HEK293T (cell line): ENCODE results near the gene ZDHHC19.

Experiments used
- CTCF ChIA-PET: fragments of 350-600 bp; formaldehyde crosslinking; extraction: SDS; loops from one replicate; lab custom pipeline; 2021; ENCODE audit warnings: antibody characterized with exemption, inconsistent platforms; lab: Yijun Ruan, JAX
- POLR2A ChIA-PET: fragments of 350-600 bp; formaldehyde crosslinking; extraction: SDS; loops from one replicate; lab custom pipeline; 2020; ENCODE audit warnings: antibody characterized with exemption, inconsistent platforms; lab: Yijun Ruan, JAX
- DNase-seq: peaks from one replicate; pipeline ENCODE4 v3.0.0; 2012; ENCODE audit warnings: mixed read lengths; ENCODE audit errors: extremely low spot score
- ARNT ChIP-seq: fragments of 450-650 bp; IDR thresholded peaks from 2 replicates; pipeline ENCODE4 v1.6.1; 2017; ENCODE audit warnings: mild to moderate bottlenecking
- BHLHE40 ChIP-seq: fragments of 450-650 bp; IDR thresholded peaks from 2 replicates; pipeline ENCODE4 v1.6.1; 2016; ENCODE audit warnings: mild to moderate bottlenecking, moderate library complexity, borderline replicate concordance
- CTBP1 ChIP-seq: fragments of 450-650 bp; IDR thresholded peaks from 2 replicates; pipeline ENCODE4 v1.6.1; 2016; ENCODE audit warnings: borderline replicate concordance
- ELF4 ChIP-seq: fragments of 450-650 bp; IDR thresholded peaks from 2 replicates; pipeline ENCODE4 v1.6.1; 2017; ENCODE audit warnings: antibody characterized with exemption
- FOXA1 ChIP-seq: fragments of 450-650 bp; IDR thresholded peaks from 2 replicates; pipeline ENCODE4 v1.6.1; 2016; ENCODE audit warnings: mild to moderate bottlenecking
- FOXK2 ChIP-seq: fragments of 450-650 bp; IDR thresholded peaks from 2 replicates; pipeline ENCODE4 v1.6.1; 2016; ENCODE audit warnings: mild to moderate bottlenecking
- FOXM1 ChIP-seq: fragments of 450-650 bp; IDR thresholded peaks from 2 replicates; pipeline ENCODE4 v1.6.1; 2017; ENCODE audit warnings: mild to moderate bottlenecking, borderline replicate concordance
- HDGF ChIP-seq: fragments of 450-650 bp; IDR thresholded peaks from 2 replicates; pipeline ENCODE4 v1.6.1; 2017; ENCODE audit warnings: antibody characterized with exemption, borderline replicate concordance
- L3MBTL2 ChIP-seq: fragments of 450-650 bp; conservative IDR thresholded peaks from 2 replicates; pipeline ENCODE4 v1.6.1; 2016; ENCODE audit warnings: mild to moderate bottlenecking
- LEF1 ChIP-seq: fragments of 450-650 bp; IDR thresholded peaks from 2 replicates; pipeline ENCODE4 v1.6.1; 2017; ENCODE audit warnings: mild to moderate bottlenecking, borderline replicate concordance
- NFRKB ChIP-seq: fragments of 450-650 bp; IDR thresholded peaks from 2 replicates; pipeline ENCODE4 v1.6.1; 2016; ENCODE audit warnings: mild to moderate bottlenecking, moderate library complexity
- PKNOX1 ChIP-seq: fragments of 450-650 bp; IDR thresholded peaks from 2 replicates; pipeline ENCODE4 v1.6.1; 2016
- SP1 ChIP-seq: fragments of 450-650 bp; IDR thresholded peaks from 2 replicates; pipeline ENCODE4 v1.6.1; 2017
- SUZ12 ChIP-seq: fragments of 450-650 bp; IDR thresholded peaks from 2 replicates; pipeline ENCODE4 v1.6.1; 2016; ENCODE audit warnings: mild to moderate bottlenecking
- TARDBP ChIP-seq: fragments of 450-650 bp; IDR thresholded peaks from 2 replicates; pipeline ENCODE4 v1.6.1; 2016
- ZNF384 ChIP-seq: fragments of 450-650 bp; IDR thresholded peaks from 2 replicates; pipeline ENCODE4 v1.6.1; 2016

The ZDHHC19 gene

GRCh38 chr3:196219194-196219969 is 8.2 kb upstream of the ZDHHC19 start:
- no peak for DNase-seq
- TF ChIP-seq L3MBTL2, result no peak
- no peak for TF ChIP-seq FOXK2
- no peak for TF ChIP-seq ZNF384
- TF ChIP-seq HDGF, result no peak
- ChIA-PET POLR2A (no interaction called here), CTCF (no interaction called here)

GRCh38 chr3:196218155-196218712 is 7.0 kb upstream of the ZDHHC19 start:
- DNase-seq, result no peak
- ChIA-PET CTCF (interaction anchor here (0.6 kb wide), 1 partner anchor 266 kb away, joined by 3 read pairs; no protein-coding TSS in a partner anchor), POLR2A (no interaction called here)
- TF ChIP-seq HDGF, result no peak
- TF ChIP-seq LEF1, result no peak
- no peak for TF ChIP-seq TARDBP
- no peak for TF ChIP-seq PKNOX1
- TF ChIP-seq FOXM1, result no peak
- TF ChIP-seq SP1, result no peak
- no peak for TF ChIP-seq L3MBTL2
- TF ChIP-seq NFRKB, result no peak
- no peak for TF ChIP-seq CTBP1

GRCh38 chr3:196217307-196218154 is 6.3 kb upstream of the ZDHHC19 start:
- CTCF ChIA-PET, result interaction anchor here (0.6 kb wide), 1 partner anchor 267 kb away, joined by 3 read pairs; no protein-coding TSS in a partner anchor
- no peak for DNase-seq

GRCh38 chr3:196216681-196217211 is 5.5 kb upstream of the ZDHHC19 start:
- CTCF ChIA-PET, result no interaction called here
- no peak for TF ChIP-seq FOXA1
- no peak for TF ChIP-seq HDGF
- no peak for TF ChIP-seq NFRKB
- no peak for TF ChIP-seq L3MBTL2
- no peak for TF ChIP-seq LEF1
- no peak for DNase-seq
- POLR2A ChIA-PET, result no interaction called here

More at GRCh38 chr3:196217307-196218154, 6.3 kb upstream of the ZDHHC19 start:
- no peak for TF ChIP-seq CTBP1
- TF ChIP-seq ELF4, result no peak
- TF ChIP-seq FOXK2, result no peak
- TF ChIP-seq SUZ12, result no peak
- TF ChIP-seq FOXA1, result no peak
- no peak for TF ChIP-seq SP1
- no peak for TF ChIP-seq ARNT
- no peak for TF ChIP-seq LEF1
- TF ChIP-seq FOXM1, result no peak
- no peak for TF ChIP-seq PKNOX1
- TF ChIP-seq TARDBP, result no peak
- TF ChIP-seq ZNF384, result no peak
- TF ChIP-seq BHLHE40, result no peak
- TF ChIP-seq HDGF, result no peak
- TF ChIP-seq NFRKB, result no peak
- POLR2A ChIA-PET, result no interaction called here

GRCh38 chr3:196216089-196216564 is 4.9 kb upstream of the ZDHHC19 start, which contains the start of gene SLC51A:
Gene SLC51A (plus strand): TSS chr3:196216534. CDS start chr3:196216713, 179 bp downstream.
- CTCF ChIA-PET, result no interaction called here

More at GRCh38 chr3:196216089-196216564, 4.9 kb upstream of the ZDHHC19 start, which contains the start of gene SLC51A:
- DNase-seq, result no peak
- TF ChIP-seq LEF1 (no peak), CTBP1 (no peak), BHLHE40 (no peak), ARNT (no peak), SP1 (no peak), L3MBTL2 (no peak), HDGF (no peak), TARDBP (no peak), SUZ12 (no peak), FOXA1 (no peak), PKNOX1 (no peak), NFRKB (no peak), FOXM1 (no peak), ZNF384 (no peak)
- POLR2A ChIA-PET, result no interaction called here
